ENCODE data around the gene BICDL2.
A peak's percentile ranks its signal among the peaks of the same experiment; 100 is the strongest.

The BICDL2 gene

DNA sequence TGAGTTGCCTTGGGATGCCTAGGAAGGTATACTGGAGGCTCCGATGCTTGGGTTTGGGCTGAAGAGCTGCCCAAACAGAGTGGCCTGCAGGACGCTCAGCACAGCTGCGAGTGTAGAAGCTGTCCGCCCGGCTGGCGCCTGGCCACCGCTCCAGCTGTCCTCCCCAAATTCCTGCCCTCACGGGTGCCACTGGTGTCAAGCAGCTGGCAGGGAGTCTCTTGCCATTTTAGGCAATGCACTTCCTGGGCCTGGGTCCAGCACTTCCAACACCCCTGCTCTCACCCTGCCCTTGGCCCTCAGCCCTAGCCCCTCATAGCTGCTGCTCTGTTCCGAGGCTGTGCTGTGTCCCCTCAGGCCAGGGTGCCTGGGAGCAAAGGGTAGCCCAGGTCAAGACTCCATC, 51.3 kb downstream of the BICDL2 start:
- peak overlapping the region; percentile 89 for H2AK5ac ChIP-seq (ENCODE audit: low read depth, low read length)
- no peak overlapping the region for H2AFZ ChIP-seq (ENCODE audit: low read length)
- H2BK12ac ChIP-seq (ENCODE audit: low read length) = peak overlapping the region; percentile 96
- no peak overlapping the region for H3K4me3 ChIP-seq (ENCODE audit: low read length in 2 of 2)
- H3K9ac ChIP-seq (ENCODE audit: low read depth, low read length, poor library complexity) = peak overlapping the region; percentile 32
- H3K4ac ChIP-seq (ENCODE audit: low read length) = no peak overlapping the region
- H3K4me2 ChIP-seq (ENCODE audit: insufficient read depth, low read length, poor library complexity, severe bottlenecking) = no peak overlapping the region
- no peak overlapping the region for H3K18ac ChIP-seq (ENCODE audit: low read length)
- H4K91ac ChIP-seq (ENCODE audit: low read depth, low read length, poor library complexity) = no peak overlapping the region
- H3K27ac ChIP-seq (replicated peaks; ENCODE audit: low read length) = no peak overlapping the region
- WGBS, 2 donors (ENCODE audit: extremely low coverage in 2 of 2, insufficient read length in 2 of 2, insufficient replicate concordance in 1 of 2) = no CpG with 5 or more reads among the region's 9 CpGs
- DNase-seq (ENCODE audit: low spot score) = no peak
- H2BK5ac ChIP-seq (ENCODE audit: low read length) = peak overlapping the region; percentile 19
- no peak overlapping the region for H3K14ac ChIP-seq (ENCODE audit: low read length)
- peak overlapping the region; percentile 81 for H3K23ac ChIP-seq (ENCODE audit: low read depth, low read length, poor library complexity)
- H3K79me1 ChIP-seq (ENCODE audit: low read depth, low read length) = no peaks in the 10 kb centered on the region
- no peak overlapping the region for H2BK120ac ChIP-seq (ENCODE audit: low read depth, low read length)
- H3K9me3 ChIP-seq (replicated peaks in 1 of 2; ENCODE audit: control insufficient read depth in 2 of 2, insufficient read depth in 1 of 2, low read depth in 1 of 2, low read length in 2 of 2) = no peaks in the 10 kb centered on the region
- peaks cover 8 to 17% of the 10 kb centered on the region in 2 donors for H3K4me1 ChIP-seq (ENCODE audit: control insufficient read depth in 2 of 2, insufficient read depth in 1 of 2, low read depth in 1 of 2, low read length in 2 of 2)
- H4K8ac ChIP-seq (ENCODE audit: low read depth, low read length) = no peak overlapping the region
- peaks cover 0 to 62% (median 0%) of the 10 kb centered on the region in 3 experiments for H3K27me3 ChIP-seq (ENCODE audit: control insufficient read depth in 3 of 3, insufficient read depth in 3 of 3, low read depth in 1 of 3, low read length in 3 of 3)
- H3K36me3 ChIP-seq (replicated peaks in 1 of 2; ENCODE audit: control insufficient read depth in 2 of 2, insufficient read depth in 2 of 2, low read length in 2 of 2) = no peaks in the 10 kb centered on the region
- H2BK15ac ChIP-seq (ENCODE audit: low read length) = peak overlapping the region; percentile 54

DNA sequence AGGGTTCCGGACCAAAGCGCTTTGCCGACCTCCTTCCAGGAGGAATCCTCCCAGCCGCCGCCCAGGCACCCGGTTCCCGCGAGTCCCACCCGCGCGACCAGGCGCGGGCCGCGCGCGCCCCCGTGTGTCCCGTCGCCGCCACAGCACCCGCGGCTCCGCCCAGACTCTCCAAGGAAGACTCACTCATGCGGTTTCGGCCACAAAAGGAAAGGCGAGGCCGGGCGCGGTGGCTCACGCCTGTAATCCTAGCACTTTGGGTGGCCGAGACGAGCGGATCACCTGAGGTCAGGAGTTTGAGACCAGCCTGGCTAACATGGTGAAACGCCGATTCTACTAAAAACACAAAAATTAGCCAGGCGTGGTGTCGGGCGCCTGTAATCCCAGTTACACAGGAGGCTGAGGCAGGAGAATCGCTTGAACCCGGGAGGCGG, 53.0 kb downstream of the BICDL2 start:
- peaks cover 0 to 4% of the 10 kb centered on the region in 2 donors for H3K36me3 ChIP-seq (replicated peaks in 1 of 2; ENCODE audit: control insufficient read depth in 2 of 2, insufficient read depth in 2 of 2, low read length in 2 of 2)
- no peak overlapping the region for H3K4me3 ChIP-seq (ENCODE audit: low read length in 2 of 2)
- no peak overlapping the region for H3K27ac ChIP-seq (replicated peaks; ENCODE audit: low read length)
- H4K8ac ChIP-seq (ENCODE audit: low read depth, low read length) = no peak overlapping the region
- no peak overlapping the region for H2BK12ac ChIP-seq (ENCODE audit: low read length)
- H2AK5ac ChIP-seq (ENCODE audit: low read depth, low read length) = no peak overlapping the region
- peak overlapping the region; percentile 81 for H2AFZ ChIP-seq (ENCODE audit: low read length)
- H3K4me1 ChIP-seq (ENCODE audit: control insufficient read depth in 2 of 2, insufficient read depth in 1 of 2, low read depth in 1 of 2, low read length in 2 of 2) = peaks cover 14 to 22% of the 10 kb centered on the region in 2 donors
- H3K9ac ChIP-seq (ENCODE audit: low read depth, low read length, poor library complexity) = peak overlapping the region; percentile 44
- no peaks in the 10 kb centered on the region for H3K9me3 ChIP-seq (replicated peaks in 1 of 2; ENCODE audit: control insufficient read depth in 2 of 2, insufficient read depth in 1 of 2, low read depth in 1 of 2, low read length in 2 of 2)
- H3K4ac ChIP-seq (ENCODE audit: low read length) = no peak overlapping the region
- H3K23ac ChIP-seq (ENCODE audit: low read depth, low read length, poor library complexity) = no peak overlapping the region
- no CpG with 5 or more reads among the region's 42 CpGs for WGBS, 2 donors (ENCODE audit: extremely low coverage in 2 of 2, insufficient read length in 2 of 2, insufficient replicate concordance in 1 of 2)
- H2BK120ac ChIP-seq (ENCODE audit: low read depth, low read length) = no peak overlapping the region
- peaks cover 0 to 44% (median 0%) of the 10 kb centered on the region in 3 experiments for H3K27me3 ChIP-seq (ENCODE audit: control insufficient read depth in 3 of 3, insufficient read depth in 3 of 3, low read depth in 1 of 3, low read length in 3 of 3)
- peak overlapping the region; percentile 25 for H3K4me2 ChIP-seq (ENCODE audit: insufficient read depth, low read length, poor library complexity, severe bottlenecking)
- peak; percentile 79 for DNase-seq (ENCODE audit: low spot score)
- H3K79me1 ChIP-seq (ENCODE audit: low read depth, low read length) = peaks cover 6% of the 10 kb centered on the region
- no peak overlapping the region for H3K18ac ChIP-seq (ENCODE audit: low read length)
- no peak overlapping the region for H2BK5ac ChIP-seq (ENCODE audit: low read length)
- H4K91ac ChIP-seq (ENCODE audit: low read depth, low read length, poor library complexity) = no peak overlapping the region
- no peak overlapping the region for H3K14ac ChIP-seq (ENCODE audit: low read length)
- no peak overlapping the region for H2BK15ac ChIP-seq (ENCODE audit: low read length)

DNA sequence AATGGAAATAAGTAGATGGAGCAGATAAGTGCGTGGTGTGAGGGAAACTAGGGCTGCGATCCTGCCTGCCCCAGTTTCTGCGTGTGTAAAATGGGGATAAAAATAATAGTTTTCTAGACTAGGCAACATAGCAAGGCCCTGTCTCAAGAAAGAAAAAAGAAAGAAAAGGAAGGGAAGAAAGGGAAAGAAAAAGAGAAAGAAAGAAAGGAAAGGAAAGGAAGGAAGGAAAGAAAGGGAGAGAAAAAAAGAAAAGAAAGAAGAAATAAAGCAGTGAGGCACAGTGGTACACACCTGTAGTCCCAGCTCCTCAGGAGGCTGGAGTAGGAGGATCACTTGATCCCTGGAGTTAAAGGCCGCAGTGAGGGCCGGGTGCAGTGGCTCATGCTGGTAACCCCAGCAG, 54.3 kb downstream of the BICDL2 start:
- no peak overlapping the region for H2AK5ac ChIP-seq (ENCODE audit: low read depth, low read length)
- no peak overlapping the region for H2BK5ac ChIP-seq (ENCODE audit: low read length)
- no peak overlapping the region for H3K14ac ChIP-seq (ENCODE audit: low read length)
- H3K4me2 ChIP-seq (ENCODE audit: insufficient read depth, low read length, poor library complexity, severe bottlenecking) = no peak overlapping the region
- no peak overlapping the region for H2BK120ac ChIP-seq (ENCODE audit: low read depth, low read length)
- H3K4me3 ChIP-seq (ENCODE audit: low read length in 2 of 2) = no peak overlapping the region
- no peak overlapping the region for H4K91ac ChIP-seq (ENCODE audit: low read depth, low read length, poor library complexity)
- H3K27me3 ChIP-seq (ENCODE audit: control insufficient read depth in 3 of 3, insufficient read depth in 3 of 3, low read depth in 1 of 3, low read length in 3 of 3) = peaks cover 0 to 31% (median 0%) of the 10 kb centered on the region in 3 experiments
- no peak overlapping the region for H3K4ac ChIP-seq (ENCODE audit: low read length)
- H2BK15ac ChIP-seq (ENCODE audit: low read length) = no peak overlapping the region
- H3K9me3 ChIP-seq (replicated peaks in 1 of 2; ENCODE audit: control insufficient read depth in 2 of 2, insufficient read depth in 1 of 2, low read depth in 1 of 2, low read length in 2 of 2) = no peaks in the 10 kb centered on the region
- H3K4me1 ChIP-seq (ENCODE audit: control insufficient read depth in 2 of 2, insufficient read depth in 1 of 2, low read depth in 1 of 2, low read length in 2 of 2) = peaks cover 14 to 20% of the 10 kb centered on the region in 2 donors
- no peak overlapping the region for H2AFZ ChIP-seq (ENCODE audit: low read length)
- no peak overlapping the region for H4K8ac ChIP-seq (ENCODE audit: low read depth, low read length)
- DNase-seq (ENCODE audit: low spot score) = no peak
- no peak overlapping the region for H3K27ac ChIP-seq (replicated peaks; ENCODE audit: low read length)
- H3K23ac ChIP-seq (ENCODE audit: low read depth, low read length, poor library complexity) = no peak overlapping the region
- H3K18ac ChIP-seq (ENCODE audit: low read length) = no peak overlapping the region
- 100% methylated on average over 1 of the region's 5 CpGs; no CpG with 5 or more reads in 1 of the 2 donors for WGBS, 2 donors (ENCODE audit: extremely low coverage in 2 of 2, insufficient read length in 2 of 2, insufficient replicate concordance in 1 of 2)
- peaks cover 0 to 14% of the 10 kb centered on the region in 2 donors for H3K36me3 ChIP-seq (replicated peaks in 1 of 2; ENCODE audit: control insufficient read depth in 2 of 2, insufficient read depth in 2 of 2, low read length in 2 of 2)
- H2BK12ac ChIP-seq (ENCODE audit: low read length) = no peak overlapping the region
- H3K9ac ChIP-seq (ENCODE audit: low read depth, low read length, poor library complexity) = no peak overlapping the region
- H3K79me1 ChIP-seq (ENCODE audit: low read depth, low read length) = peaks cover 9% of the 10 kb centered on the region

DNA sequence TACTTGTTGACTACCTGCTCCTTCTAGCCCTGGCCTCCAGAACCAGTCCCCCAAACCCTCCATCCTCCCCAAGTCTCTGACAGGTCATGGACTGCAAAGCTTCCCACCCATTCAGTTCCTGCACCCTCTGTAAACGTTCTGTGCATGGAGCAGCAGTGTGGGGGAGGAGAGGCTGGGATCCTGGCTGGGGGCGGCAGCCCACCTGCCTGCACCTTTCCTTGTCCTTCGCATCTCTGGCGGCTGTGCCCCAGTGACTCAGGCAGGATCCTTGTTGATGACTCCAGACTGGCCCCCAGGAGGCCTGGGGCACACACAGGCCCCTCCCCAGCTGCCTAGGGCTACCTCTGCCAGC, 54.9 kb downstream of the BICDL2 start:
- Histone ChIP-seq H3K27ac (replicated peaks; ENCODE audit: low read length) (peak overlapping the region; percentile 81), H3K9me3 (replicated peaks in 1 of 2; ENCODE audit: control insufficient read depth in 2 of 2, insufficient read depth in 1 of 2, low read depth in 1 of 2, low read length in 2 of 2) (no peaks in the 10 kb centered on the region), H3K23ac (ENCODE audit: low read depth, low read length, poor library complexity) (peak overlapping the region; percentile 37), H3K27me3 (ENCODE audit: control insufficient read depth in 3 of 3, insufficient read depth in 3 of 3, low read depth in 1 of 3, low read length in 3 of 3) (peaks cover 0 to 26% (median 0%) of the 10 kb centered on the region in 3 experiments), H2AK5ac (ENCODE audit: low read depth, low read length) (peak overlapping the region; percentile 83), H3K36me3 (replicated peaks in 1 of 2; ENCODE audit: control insufficient read depth in 2 of 2, insufficient read depth in 2 of 2, low read length in 2 of 2) (peaks cover 0 to 19% of the 10 kb centered on the region in 2 donors), H2AFZ (ENCODE audit: low read length) (peak overlapping the region; percentile 78), H3K4ac (ENCODE audit: low read length) (no peak overlapping the region), H2BK15ac (ENCODE audit: low read length) (peak overlapping the region; percentile 35), H4K8ac (ENCODE audit: low read depth, low read length) (no peak overlapping the region), H2BK120ac (ENCODE audit: low read depth, low read length) (peak overlapping the region; percentile 44), H4K91ac (ENCODE audit: low read depth, low read length, poor library complexity) (no peak overlapping the region), H3K4me3 (ENCODE audit: low read length in 2 of 2) (peak overlapping the region in 1 of 2 donors; percentile 87), H3K18ac (ENCODE audit: low read length) (peak overlapping the region; percentile 94), H3K14ac (ENCODE audit: low read length) (no peak overlapping the region), H3K9ac (ENCODE audit: low read depth, low read length, poor library complexity) (no peak overlapping the region), H3K4me1 (ENCODE audit: control insufficient read depth in 2 of 2, insufficient read depth in 1 of 2, low read depth in 1 of 2, low read length in 2 of 2) (peaks cover 14 to 20% of the 10 kb centered on the region in 2 donors), H3K4me2 (ENCODE audit: insufficient read depth, low read length, poor library complexity, severe bottlenecking) (peak overlapping the region; percentile 49), H3K79me1 (ENCODE audit: low read depth, low read length) (peaks cover 9% of the 10 kb centered on the region), H2BK12ac (ENCODE audit: low read length) (peak overlapping the region; percentile 47), H2BK5ac (ENCODE audit: low read length) (peak overlapping the region; percentile 71)
- DNase-seq (ENCODE audit: low spot score) = no peak
- no CpG with 5 or more reads among the region's 4 CpGs for WGBS, 2 donors (ENCODE audit: extremely low coverage in 2 of 2, insufficient read length in 2 of 2, insufficient replicate concordance in 1 of 2)

All from neuronal stem cell (in vitro differentiated cells).